IMR-90 (cell line): ENCODE data around the gene MSH2. TPM values are rescaled to one million over a fixed set of nuclear protein-coding genes. Genes with fewer than 3 reads are reported as not detected.

Source experiments
- ATAC-seq: fragments of 200-7000 bp; cut with Tn5 transposase; 2 replicates; pipeline ENCODE4 v1.9.1; 2020; ENCODE audit warnings: low read depth, mild to moderate bottlenecking, moderate library complexity
- BruUV-seq: library from RNA; stranded (reverse); fragments of 400-500 nt; replicated peaks from 2 replicates; lab custom pipeline; 2021; lab: Mats Ljungman, UMichigan
- CTCF ChIA-PET: fragments of 300-600 bp; formaldehyde crosslinking; extraction: SDS; loops from one replicate; lab custom pipeline; 2021; ENCODE audit warnings: antibody characterized with exemption; lab: Yijun Ruan, JAX
- POLR2A ChIA-PET: fragments of 300-600 bp; sonication (Branson Sonifier 250); formaldehyde crosslinking; loops from one replicate; lab custom pipeline; 2022; ENCODE audit warnings: antibody characterized with exemption; ENCODE audit not compliant: unreplicated experiment; lab: Charles Lee
- DNase-seq: peaks from one replicate; pipeline ENCODE4 v3.0.0; 2013
- H2AFZ ChIP-seq: replicated peaks from 2 replicates; pipeline ENCODE3; 2013; ENCODE audit warnings: low read length, mild to moderate bottlenecking; ENCODE audit not compliant: poor library complexity
- H2AK5ac ChIP-seq: 2 replicates; pipeline ENCODE4 v1.6.1; 2013; ENCODE audit warnings: low read depth, low read length, inconsistent platforms
- H2AK9ac ChIP-seq: replicated peaks from 2 replicates; pipeline ENCODE3; 2013; ENCODE audit warnings: mild to moderate bottlenecking, low read depth, low read length, moderate library complexity; ENCODE audit not compliant: poor library complexity
- H2BK120ac ChIP-seq: 2 replicates; pipeline ENCODE4 v1.6.1; 2013; ENCODE audit warnings: low read depth, low read length, inconsistent platforms
- H2BK15ac ChIP-seq: 3 replicates; pipeline ENCODE4 v1.6.1; 2013; ENCODE audit warnings: low read depth, low read length, inconsistent platforms
- H2BK20ac ChIP-seq: 2 replicates; pipeline ENCODE4 v1.6.1; 2013; ENCODE audit warnings: low read depth, mild to moderate bottlenecking, inconsistent platforms, low read length, moderate library complexity
- H2BK5ac ChIP-seq: 2 replicates; pipeline ENCODE4 v1.6.1; 2013; ENCODE audit warnings: mild to moderate bottlenecking, low read depth, low read length, inconsistent platforms; ENCODE audit not compliant: poor library complexity, severe bottlenecking
- H3K14ac ChIP-seq: replicated peaks from 2 replicates; pipeline ENCODE4 v1.6.1; 2013; ENCODE audit warnings: low read depth, low read length, inconsistent platforms
- H3K18ac ChIP-seq: 2 replicates; pipeline ENCODE4 v1.6.1; 2013; ENCODE audit warnings: low read depth, low read length, control low read depth
- H3K23ac ChIP-seq: 2 replicates; pipeline ENCODE4 v1.6.1; 2013; ENCODE audit warnings: low read depth, low read length, inconsistent platforms
- H3K27ac ChIP-seq: 2 replicates; pipeline ENCODE4 v1.5.1; 2013; ENCODE audit warnings: mild to moderate bottlenecking, control low read depth, low read length; ENCODE audit not compliant: insufficient read depth
- H3K27me3 ChIP-seq: 2 replicates; pipeline ENCODE4 v1.6.1; 2013; ENCODE audit warnings: low read length; ENCODE audit not compliant: control insufficient read depth, insufficient read depth
- H3K36me3 ChIP-seq: 2 replicates; pipeline ENCODE4 v1.6.1; 2013; ENCODE audit warnings: low read length, mixed read lengths; ENCODE audit not compliant: control insufficient read depth, insufficient read depth
- H3K4ac ChIP-seq: 2 replicates; pipeline ENCODE4 v1.6.1; 2013; ENCODE audit warnings: low read depth, low read length, inconsistent platforms
- H3K4me1 ChIP-seq: 2 replicates; pipeline ENCODE4 v1.6.1; 2013; ENCODE audit warnings: low read length, mixed read lengths; ENCODE audit not compliant: control insufficient read depth, insufficient read depth
- H3K4me2 ChIP-seq: 2 replicates; pipeline ENCODE4 v1.6.1; 2013; ENCODE audit warnings: low read depth, mild to moderate bottlenecking, control low read depth, low read length, moderate library complexity
- H3K4me3 ChIP-seq: 2 replicates; pipeline ENCODE4 v1.5.1; 2013; ENCODE audit warnings: low read depth, mild to moderate bottlenecking, control low read depth, low read length, moderate library complexity; ENCODE audit not compliant: insufficient read depth
- H3K56ac ChIP-seq: 2 replicates; pipeline ENCODE4 v1.6.1; 2013; ENCODE audit warnings: low read length, inconsistent platforms; ENCODE audit not compliant: insufficient read depth; ENCODE audit errors: extremely low read depth
- H3K79me1 ChIP-seq, 2 experiments: 2 replicates each; pipeline ENCODE4 v1.6.1; 2013; ENCODE audit warnings: low read length in 2 of 2, inconsistent platforms in 1 of 2, low read depth in 1 of 2
- H3K9ac ChIP-seq: 2 replicates; pipeline ENCODE4 v1.6.1; 2013; ENCODE audit warnings: low read depth, low read length, control low read depth
- H3K9me1 ChIP-seq: 2 replicates; pipeline ENCODE4 v1.6.1; 2013; ENCODE audit warnings: low read length, inconsistent platforms; ENCODE audit not compliant: insufficient read depth
- H3K9me3 ChIP-seq: 2 replicates; pipeline ENCODE4 v1.6.1; 2013; ENCODE audit warnings: low read length; ENCODE audit not compliant: control insufficient read depth, insufficient read depth
- H4K20me1 ChIP-seq: 2 replicates; pipeline ENCODE4 v1.6.1; 2013; ENCODE audit warnings: low read length, inconsistent platforms; ENCODE audit not compliant: insufficient read depth
- H4K5ac ChIP-seq: 2 replicates; pipeline ENCODE4 v1.6.1; 2013; ENCODE audit warnings: mild to moderate bottlenecking, low read depth, low read length, control low read depth
- H4K8ac ChIP-seq, 2 experiments: 2 replicates each; pipeline ENCODE4 v1.6.1; 2013; ENCODE audit warnings: low read depth in 2 of 2, low read length in 2 of 2, control low read depth in 1 of 2, inconsistent platforms in 1 of 2
- H4K91ac ChIP-seq: 2 replicates; pipeline ENCODE4 v1.6.1; 2013; ENCODE audit warnings: low read depth, low read length, inconsistent platforms; ENCODE audit not compliant: insufficient read depth
- CTCF ChIP-seq: conservative IDR thresholded peaks from 2 replicates; pipeline ENCODE4 v1.5.1; 2012; ENCODE audit warnings: mild to moderate bottlenecking, low read depth, low read length, improper control_type of control experiment
- FOS ChIP-seq: fragments of 150-350 bp; IDR thresholded peaks from 2 replicates; pipeline ENCODE4 v1.6.1; 2016; ENCODE audit warnings: low read depth, low read length
- MXI1 ChIP-seq: IDR thresholded peaks from 2 replicates; pipeline ENCODE4 v1.6.1; 2012; ENCODE audit warnings: low read depth, mild to moderate bottlenecking, low read length, moderate library complexity, borderline replicate concordance
- RAD21 ChIP-seq: IDR thresholded peaks from 2 replicates; pipeline ENCODE4 v1.6.1; 2012; ENCODE audit warnings: low read length, improper control_type of control experiment
- RCOR1 ChIP-seq: IDR thresholded peaks from 2 replicates; pipeline ENCODE4 v1.6.1; 2012; ENCODE audit warnings: mild to moderate bottlenecking, low read length, improper control_type of control experiment; ENCODE audit not compliant: insufficient replicate concordance
- USF2 ChIP-seq: fragments of 150-350 bp; IDR thresholded peaks from 2 replicates; pipeline ENCODE4 v1.6.1; 2017; ENCODE audit warnings: mild to moderate bottlenecking, antibody characterized with exemption, low read length, low read depth
- WGBS, 2 experiments: methylation state at CpG; one replicate each; pipeline versions ENCODE4 v1.1.5 to v1.1.7; 2013; ENCODE audit warnings: missing lambda C conversion rate in 2 of 2; ENCODE audit not compliant: insufficient read length in 1 of 2; ENCODE audit errors: extremely low coverage in 2 of 2; 5-methylcytosine and 5-hydroxymethylcytosine counted together
- dilution Hi-C: fragments of 300-500 bp; cut with HindIII; formaldehyde crosslinking; loops from one replicate; pipeline ENCODE4 v1.14.3; 2018; ENCODE audit warnings: low sequenced_read_pairs; ENCODE audit not compliant: unreplicated experiment
- in situ Hi-C: fragments of 300-500 bp; cut with MboI; formaldehyde crosslinking; loops from 3 replicates; pipeline ENCODE4 v1.14.3; 2019; ENCODE audit warnings: low sequenced_read_pairs, inconsistent platforms, mixed read lengths
- intact Hi-C: fragments of 100-400 bp; cut with micrococcal nuclease; formaldehyde crosslinking; loops from 2 replicates; pipeline ENCODE4 v1.10.0; 2022
- polyA plus RNA-seq, 3 experiments: library from polyadenylated mRNA; depleted of rRNA; stranded (reverse); fragments of >200 nt; gene quantifications; 2 replicates each; pipeline ENCODE4 v1.2.3, GENCODE V29; 2012; ENCODE audit warnings: low replicate concordance in 1 of 3
- total RNA-seq: library from RNA; depleted of rRNA; stranded (reverse); fragments of >200 nt; gene quantifications from 2 replicates; pipeline ENCODE4 v1.2.3, GENCODE V29; 2012

MSH2 gene
- total and polyA plus RNA-seq, 2 of the 4 experiments (the other 2 are of a cell fraction) = 13.8 to 22.6 TPM

DNA sequence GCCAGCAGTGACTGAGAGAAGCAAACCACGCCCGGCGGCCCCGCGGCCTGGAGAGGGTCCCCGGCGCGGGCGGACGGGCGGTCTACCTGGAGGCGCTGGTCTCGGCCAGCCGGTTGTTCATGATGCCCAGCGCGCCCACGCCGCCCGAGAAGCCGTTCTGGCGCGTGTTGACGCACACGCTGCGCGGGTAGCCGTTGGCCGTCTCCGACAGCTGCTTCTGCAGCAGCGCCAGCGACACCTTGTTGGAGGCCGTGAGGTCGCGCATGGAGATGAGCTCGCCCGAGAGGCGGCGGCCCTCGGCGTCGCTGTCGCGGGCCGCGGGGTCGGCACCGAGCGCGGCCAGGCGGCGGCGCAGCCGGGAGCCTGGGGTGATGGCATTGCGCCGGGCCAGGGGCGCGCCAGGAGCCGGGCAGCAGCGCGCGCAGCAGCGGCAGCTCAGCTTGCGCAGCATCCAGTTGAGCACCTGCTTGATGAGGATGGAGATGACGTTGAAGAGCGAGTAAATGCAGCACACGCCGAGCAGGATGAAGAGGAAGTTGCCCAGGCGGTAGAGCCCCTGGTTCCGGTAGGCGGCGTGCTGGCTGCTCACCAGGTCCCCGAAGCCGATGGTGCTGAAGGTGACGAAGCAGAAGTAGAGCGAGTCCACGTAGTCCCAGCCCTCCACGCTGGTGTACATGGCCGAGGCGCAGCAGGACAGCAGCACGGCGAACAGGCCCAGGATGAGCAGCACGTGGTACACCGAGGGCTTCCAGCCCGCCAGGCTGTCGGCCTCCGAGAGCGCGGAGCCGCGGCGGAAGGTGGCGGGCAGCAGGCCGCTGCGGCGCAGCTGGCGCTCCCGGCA is 118.1 kb downstream of the MSH2 start:
- ATAC-seq (peak; percentile 79), DNase-seq (peak; percentile 61)
- Histone ChIP-seq H4K91ac (no peak overlapping the region), H4K20me1 (no peaks in the 10 kb centered on the region), H2BK5ac (no peak overlapping the region), H2AK5ac (no peak overlapping the region), H3K18ac (no peak overlapping the region), H2AK9ac (no peak overlapping the region), H3K14ac (no peak overlapping the region), H3K27me3 (peaks cover 24% of the 10 kb centered on the region), H3K4me3 (peak overlapping the region; percentile 45), H3K4ac (no peak overlapping the region), H3K79me1 (no peaks in the 10 kb centered on the region), H3K27ac (no peak overlapping the region; the same call in 1 of the 2 replicates), H2AFZ (peak overlapping the region; percentile 91), H3K9me1 (no peaks in the 10 kb centered on the region), H3K9ac (no peak overlapping the region), H2BK120ac (peak overlapping the region; percentile 13; the same call in 1 of the 2 replicates), H4K8ac (peak overlapping the region in 1 of 2 experiments; percentile 43; a peak in 1 of 4 replicates), H3K36me3 (no peaks in the 10 kb centered on the region), H4K5ac (no peak overlapping the region), H3K23ac (no peak overlapping the region), H2BK20ac (no peak overlapping the region), H3K56ac (no peak overlapping the region), H3K9me3 (no peaks in the 10 kb centered on the region), H3K4me2 (peak overlapping the region; percentile 64), H3K4me1 (peaks cover 2% of the 10 kb centered on the region; the same call in 1 of the 2 replicates), H2BK15ac (no peak overlapping the region)
- dilution Hi-C loops = no loop called here
- no TSS peak for BruUV-seq
- intact Hi-C loops = no loop called here
- ChIA-PET POLR2A (no interaction called here), CTCF (interaction anchor here (0.6 to 1.1 kb wide), 3 partner anchors 8 to 246 kb away, joined by 3 to 5 read pairs (median 5); no protein-coding TSS in a partner anchor)
- 2% methylated on average over 69 of the region's 97 CpGs; no CpG with 5 or more reads in 1 of the 2 experiments for WGBS, 2 experiments
- TF ChIP-seq MXI1 (peak; percentile 25; the same call in 1 of the 2 replicates), USF2 (peak; percentile 68), CTCF (0 out of 2 replicates have a peak, but pooled peaks have one; percentile 21), FOS (no peak), RCOR1 (no peak), RAD21 (peak; percentile 26; the same call in 1 of the 2 replicates)
- in situ Hi-C loops = no loop called here
